Measurements from ENCODE around the gene IFI44. TPM values are rescaled to one million over a fixed set of nuclear protein-coding genes. Genes with fewer than 3 reads are reported as not detected.

The IFI44 gene
- total and polyA plus RNA-seq, 4 donors: 5.9 to 17.9 (median 9.7) TPM

GRCh38 chr1:78640462-78640861 is 9.2 kb upstream of the IFI44 start:
- no peak overlapping the region for H3K9ac ChIP-seq (ENCODE audit: low read depth in 1 of 2, low read length in 2 of 2)
- no peak for DNase-seq (ENCODE audit: low spot score)
- peaks cover 0 to 4% (median 1%) of the 10 kb centered on the region in 4 donors for H3K36me3 ChIP-seq (ENCODE audit: control insufficient read depth in 4 of 4, insufficient read depth in 3 of 4, low read depth in 1 of 4, low read length in 3 of 4)
- no peaks in the 10 kb centered on the region for H3K27me3 ChIP-seq (ENCODE audit: control insufficient read depth in 4 of 4, insufficient read depth in 4 of 4, low read length in 3 of 4)
- WGBS: 90% methylated on average over 1 of the region's 1 CpG
- H3K4me3 ChIP-seq (ENCODE audit: low read depth in 1 of 3, low read length in 3 of 3): no peak overlapping the region
- no peaks in the 10 kb centered on the region for H3K4me1 ChIP-seq (ENCODE audit: control insufficient read depth in 4 of 4, insufficient read depth in 4 of 4, low read length in 3 of 4)
- no peak overlapping the region for H3K27ac ChIP-seq (ENCODE audit: low read depth in 1 of 2, low read length in 2 of 2)
- H3K9me3 ChIP-seq (ENCODE audit: control insufficient read depth in 4 of 4, low read length in 3 of 4): peaks cover 0 to 1% (median 0%) of the 10 kb centered on the region in 4 donors
- TF ChIP-seq CTCF (IDR thresholded peaks at IDR 0.05; ENCODE audit: low read depth, low read length, missing input control) (no peak), HNF4A (conservative IDR thresholded peaks at IDR 0.05) (no peak), JUND (IDR thresholded peaks at IDR 0.05) (no peak), GABPA (IDR thresholded peaks at IDR 0.05 in 1 of 2, conservative IDR thresholded peaks at IDR 0.05 in 1 of 2) (no peak), HNF4G (IDR thresholded peaks at IDR 0.05) (no peak), FOXA1 (IDR thresholded peaks at IDR 0.05) (no peak), SP1 (IDR thresholded peaks at IDR 0.05) (no peak), FOXA2 (IDR thresholded peaks at IDR 0.05) (no peak), ZBTB33 (IDR thresholded peaks at IDR 0.05) (no peak), REST (IDR thresholded peaks at IDR 0.05) (no peak), RXRA (IDR thresholded peaks at IDR 0.05) (no peak), EGR1 (IDR thresholded peaks at IDR 0.05; ENCODE audit: low read depth in 2 of 2) (no peak)

- no peaks in the 10 kb centered on the region for H3K27me3 ChIP-seq (ENCODE audit: control insufficient read depth in 4 of 4, insufficient read depth in 4 of 4, low read length in 3 of 4)
- peaks cover 0 to 4% (median 1%) of the 10 kb centered on the region in 4 donors for H3K36me3 ChIP-seq (ENCODE audit: control insufficient read depth in 4 of 4, insufficient read depth in 3 of 4, low read depth in 1 of 4, low read length in 3 of 4)
- H3K9ac ChIP-seq (ENCODE audit: low read depth in 1 of 2, low read length in 2 of 2): no peak overlapping the region
- peaks cover 0 to 1% (median 0%) of the 10 kb centered on the region in 4 donors for H3K9me3 ChIP-seq (ENCODE audit: control insufficient read depth in 4 of 4, low read length in 3 of 4)
- no peaks in the 10 kb centered on the region for H3K4me1 ChIP-seq (ENCODE audit: control insufficient read depth in 4 of 4, insufficient read depth in 4 of 4, low read length in 3 of 4)
- 92% methylated on average over 4 of the region's 4 CpGs for WGBS
- DNase-seq (ENCODE audit: low spot score): no peak
- no peak overlapping the region for H3K27ac ChIP-seq (ENCODE audit: low read depth in 1 of 2, low read length in 2 of 2)
- no peak overlapping the region for H3K4me3 ChIP-seq (ENCODE audit: low read depth in 1 of 3, low read length in 3 of 3)
- TF ChIP-seq YY1 (IDR thresholded peaks at IDR 0.05) (no peak), ATF3 (IDR thresholded peaks at IDR 0.05) (no peak), CTCF (IDR thresholded peaks at IDR 0.05; ENCODE audit: low read depth, low read length, missing input control) (no peak), GABPA (IDR thresholded peaks at IDR 0.05 in 1 of 2, conservative IDR thresholded peaks at IDR 0.05 in 1 of 2) (no peak), ZBTB33 (IDR thresholded peaks at IDR 0.05) (no peak), HNF4A (conservative IDR thresholded peaks at IDR 0.05) (no peak), FOXA2 (IDR thresholded peaks at IDR 0.05) (no peak), EGR1 (IDR thresholded peaks at IDR 0.05; ENCODE audit: low read depth in 2 of 2) (no peak), HNF4G (IDR thresholded peaks at IDR 0.05) (no peak), TAF1 (conservative IDR thresholded peaks at IDR 0.05) (no peak), REST (IDR thresholded peaks at IDR 0.05) (no peak)
Measured at GRCh38 chr1:78641558-78641957, 8.1 kb upstream of the IFI44 start.
